H1 (cell line): Measurements from ENCODE around the gene TMEM245. TPM values are rescaled to one million over a fixed set of nuclear protein-coding genes. Genes with fewer than 3 reads are reported as not detected.

Source experiments
- CTCF ChIA-PET: fragments of 300-600 bp; sonication (Branson Sonifier 250); formaldehyde crosslinking; loops from one replicate; lab custom pipeline; 2021; ENCODE audit not compliant: partially characterized antibody; lab: Charles Lee
- POLR2A ChIA-PET: fragments of 300-600 bp; sonication (Branson Sonifier 250); formaldehyde crosslinking; loops from one replicate; lab custom pipeline; 2021; ENCODE audit warnings: inconsistent platforms; ENCODE audit not compliant: partially characterized antibody; lab: Charles Lee
- DNase-seq, 2 experiments: peaks; one replicate each; pipeline versions ENCODE4 v3.0.0 to v3.0.0-alpha.2; 2010 to 2022; ENCODE audit warnings: low spot score in 2 of 2, low read depth in 1 of 2, mixed read lengths in 1 of 2
- FAIRE-seq: peaks from 2 replicates; lab custom pipeline; 2011; peaks lifted over from hg19 to GRCh38; lab: Jason Lieb, UNC
- H2AFZ ChIP-seq: 2 replicates; pipeline ENCODE4 v1.8.1; 2012; ENCODE audit warnings: low read length, inconsistent platforms
- H2AK5ac ChIP-seq: 2 replicates; pipeline ENCODE4 v1.6.1; 2013; ENCODE audit warnings: low read depth, low read length
- H2BK120ac ChIP-seq: replicated peaks from 2 replicates; pipeline ENCODE3; 2013; ENCODE audit warnings: low read depth, low read length, inconsistent platforms
- H2BK12ac ChIP-seq: 2 replicates; pipeline ENCODE4 v1.6.1; 2013; ENCODE audit warnings: low read depth, low read length
- H2BK15ac ChIP-seq: 2 replicates; pipeline ENCODE4 v1.6.1; 2013; ENCODE audit warnings: low read length
- H2BK20ac ChIP-seq: 2 replicates; pipeline ENCODE4 v1.6.1; 2013; ENCODE audit warnings: low read length
- H2BK5ac ChIP-seq: 2 replicates; pipeline ENCODE4 v1.6.1; 2013; ENCODE audit warnings: low read depth, low read length
- H3K14ac ChIP-seq: 2 replicates; pipeline ENCODE4 v1.6.1; 2013; ENCODE audit warnings: inconsistent platforms; ENCODE audit not compliant: insufficient read length
- H3K18ac ChIP-seq: 2 replicates; pipeline ENCODE4 v1.6.1; 2013; ENCODE audit warnings: low read length; ENCODE audit errors: extremely low read depth
- H3K23ac ChIP-seq: 2 replicates; pipeline ENCODE4 v1.6.1; 2013; ENCODE audit warnings: inconsistent platforms; ENCODE audit not compliant: insufficient read length
- H3K23me2 ChIP-seq: 2 replicates; pipeline ENCODE4 v1.6.1; 2013; ENCODE audit warnings: low read depth, low read length
- H3K27ac ChIP-seq: 2 replicates; pipeline ENCODE4 v1.6.1; 2011; ENCODE audit warnings: low read depth, low read length, inconsistent platforms
- H3K27me3 ChIP-seq, 4 experiments: replicated peaks in 1 of 4; 1 replicate in 1 of 4; 2 replicates in 3 of 4; pipeline versions ENCODE4 v1.6.1 to v1.8.1; 2011 to 2013; ENCODE audit warnings: low read length in 3 of 4, mild to moderate bottlenecking in 3 of 4, inconsistent platforms in 2 of 4, mixed read lengths in 2 of 4, moderate library complexity in 1 of 4; ENCODE audit not compliant: control insufficient read depth in 3 of 4, insufficient read depth in 3 of 4; ENCODE audit errors: extremely low read depth in 1 of 4
- H3K36me3 ChIP-seq, 4 experiments: 2 replicates each; pipeline versions ENCODE4 v1.6.1 to v1.8.1; 2011 to 2013; ENCODE audit warnings: mild to moderate bottlenecking in 4 of 4, low read length in 3 of 4, moderate library complexity in 2 of 4, control low read depth in 1 of 4, inconsistent platforms in 1 of 4; ENCODE audit not compliant: insufficient read depth in 4 of 4, control insufficient read depth in 2 of 4
- H3K4ac ChIP-seq: replicated peaks from 2 replicates; pipeline ENCODE3; 2013; ENCODE audit warnings: low read length, low read depth, mixed read lengths, inconsistent platforms; ENCODE audit not compliant: insufficient read length
- H3K4me1 ChIP-seq, 4 experiments: replicated peaks in 1 of 4; 1 replicate in 1 of 4; 2 replicates in 3 of 4; pipeline versions ENCODE4 v1.6.1 to v1.8.1; 2011 to 2013; ENCODE audit warnings: low read length in 3 of 4, inconsistent platforms in 2 of 4, mixed read lengths in 1 of 4; ENCODE audit not compliant: insufficient read depth in 4 of 4, control insufficient read depth in 3 of 4
- H3K4me2 ChIP-seq, 2 experiments: 2 replicates each; pipeline versions ENCODE4 v1.6.1 to v1.8.1; 2011 to 2013; ENCODE audit warnings: low read depth in 2 of 2, low read length in 2 of 2, control low read depth in 1 of 2, inconsistent platforms in 1 of 2, mild to moderate bottlenecking in 1 of 2; ENCODE audit not compliant: insufficient read depth in 1 of 2
- H3K4me3 ChIP-seq, 4 experiments: fragments of 200-600, 300-600 bp in 1 of 4; sonication (generic), shearing (Covaris generic), sonication (Bioruptor Twin) in 1 of 4; 2 replicates each; pipeline versions ENCODE4 v1.5.1 to v1.8.1; 2011 to 2016; ENCODE audit warnings: low read length in 4 of 4, low read depth in 3 of 4, control low read depth in 2 of 4, inconsistent platforms in 2 of 4, mild to moderate bottlenecking in 2 of 4, mixed read lengths in 1 of 4, moderate library complexity in 1 of 4; ENCODE audit not compliant: insufficient read depth in 2 of 4; ENCODE audit errors: extremely low read depth in 1 of 4
- H3K56ac ChIP-seq: replicated peaks from 2 replicates; pipeline ENCODE3; 2013; ENCODE audit warnings: low read depth, mild to moderate bottlenecking, mixed read lengths, low read length, inconsistent platforms; ENCODE audit not compliant: insufficient read length
- H3K79me1 ChIP-seq: 2 replicates; pipeline ENCODE4 v1.6.1; 2013; ENCODE audit warnings: low read depth, low read length, control low read depth
- H3K79me2 ChIP-seq, 2 experiments: 2 replicates each; pipeline versions ENCODE4 v1.6.1 to v1.8.1; 2012 to 2013; ENCODE audit warnings: low read length in 2 of 2, mild to moderate bottlenecking in 2 of 2, inconsistent platforms in 1 of 2; ENCODE audit not compliant: insufficient read depth in 2 of 2, control insufficient read depth in 1 of 2
- H3K9ac ChIP-seq, 4 experiments: replicated peaks in 1 of 4; 1 replicate in 1 of 4; 2 replicates in 3 of 4; pipeline versions ENCODE4 v1.6.1 to v1.8.1; 2011 to 2013; ENCODE audit warnings: low read depth in 3 of 4, low read length in 3 of 4, control low read depth in 2 of 4, mild to moderate bottlenecking in 2 of 4, moderate library complexity in 2 of 4, inconsistent platforms in 1 of 4; ENCODE audit errors: extremely low read depth in 1 of 4
- H3K9me3 ChIP-seq, 2 experiments: 2 replicates each; pipeline versions ENCODE4 v1.6.1 to v1.8.1; 2012 to 2013; ENCODE audit warnings: mild to moderate bottlenecking in 2 of 2, moderate library complexity in 2 of 2, control low read depth in 1 of 2, inconsistent platforms in 1 of 2, low read depth in 1 of 2, low read length in 1 of 2, mixed read lengths in 1 of 2; ENCODE audit not compliant: insufficient read depth in 2 of 2
- H4K20me1 ChIP-seq, 2 experiments: replicated peaks in 1 of 2; 2 replicates each; pipeline versions ENCODE3 to v1.8.1; 2011 to 2013; ENCODE audit warnings: inconsistent platforms in 2 of 2, low read length in 2 of 2, mild to moderate bottlenecking in 1 of 2; ENCODE audit not compliant: insufficient read depth in 2 of 2, control insufficient read depth in 1 of 2
- H4K5ac ChIP-seq: 2 replicates; pipeline ENCODE4 v1.6.1; 2013; ENCODE audit warnings: low read length, low read depth, mixed read lengths, inconsistent platforms; ENCODE audit not compliant: insufficient read length
- H4K8ac ChIP-seq: 2 replicates; pipeline ENCODE4 v1.8.0; 2013; ENCODE audit warnings: mild to moderate bottlenecking, moderate library complexity, low read length, inconsistent platforms; ENCODE audit not compliant: insufficient read depth; ENCODE audit errors: extremely low read depth
- H4K91ac ChIP-seq: replicated peaks from 2 replicates; pipeline ENCODE3; 2013; ENCODE audit warnings: low read length, mixed read lengths, inconsistent platforms; ENCODE audit not compliant: insufficient read length
- CBX5 ChIP-seq: fragments of 300-800, 300-1000 bp; sonication (generic); IDR thresholded peaks from 2 replicates; pipeline ENCODE4 v1.7.1; 2016; ENCODE audit warnings: antibody characterized with exemption, low read length, low read depth
- GTF2F1 ChIP-seq: IDR thresholded peaks from 2 replicates; pipeline ENCODE4 v1.6.1; 2012; ENCODE audit warnings: low read depth, low read length, improper control_type of control experiment, borderline replicate concordance
- HDAC6 ChIP-seq: IDR thresholded peaks from one replicate; pipeline ENCODE4 v1.7.1; 2012; ENCODE audit warnings: low read depth, mild to moderate bottlenecking, inconsistent platforms, low read length, moderate library complexity
- KDM4A ChIP-seq: IDR thresholded peaks from one replicate; pipeline ENCODE4 v1.7.1; 2012; ENCODE audit warnings: low read depth, mild to moderate bottlenecking, moderate library complexity, low read length, inconsistent platforms; ENCODE audit not compliant: severe bottlenecking
- RAD21 ChIP-seq, 2 experiments: IDR thresholded peaks in 1 of 2; conservative IDR thresholded peaks in 1 of 2; 2 replicates each; pipeline ENCODE4 v1.6.1; 2011; ENCODE audit warnings: low read depth in 2 of 2, low read length in 2 of 2, improper control_type of control experiment in 1 of 2, inconsistent platforms in 1 of 2, mild to moderate bottlenecking in 1 of 2, moderate library complexity in 1 of 2
- RFX5 ChIP-seq: IDR thresholded peaks from 2 replicates; pipeline ENCODE4 v1.6.1; 2011; ENCODE audit warnings: low read depth, low read length, improper control_type of control experiment, borderline replicate concordance
- SAP30 ChIP-seq: fragments of 300-600 bp; sonication (generic); IDR thresholded peaks from 2 replicates; pipeline ENCODE4 v1.7.1; 2012; ENCODE audit warnings: low read length, moderate library complexity, mild to moderate bottlenecking, inconsistent platforms; ENCODE audit not compliant: insufficient read depth, insufficient replicate concordance
- SIX5 ChIP-seq: IDR thresholded peaks from 2 replicates; pipeline ENCODE4 v1.6.1; 2011; ENCODE audit warnings: mild to moderate bottlenecking, low read depth, low read length
- SP4 ChIP-seq: IDR thresholded peaks from 2 replicates; pipeline ENCODE4 v1.6.1; 2012; ENCODE audit warnings: low read length, inconsistent platforms
- WGBS, 2 experiments: shearing (Covaris generic) in 1 of 2; methylation state at CpG; one replicate each; pipeline versions ENCODE4 v1.1.6 to v1.1.7; 2013 to 2015; ENCODE audit warnings: low lambda C conversion rate in 2 of 2, mixed read lengths in 2 of 2, inconsistent platforms in 1 of 2, low coverage in 1 of 2, missing lambda C conversion rate in 1 of 2; ENCODE audit not compliant: insufficient replicate concordance in 2 of 2, insufficient coverage in 1 of 2, insufficient read length in 1 of 2; ENCODE audit errors: extremely low coverage in 1 of 2, missing lambda C conversion rate in 1 of 2; 5-methylcytosine and 5-hydroxymethylcytosine counted together
- polyA plus RNA-seq, 7 experiments: library from polyadenylated mRNA; depleted of rRNA in 3 of 7; stranded (reverse) in 5 of 7; unstranded in 2 of 7; fragments of >200 nt in 5 of 7; fragments of 200-250 nt in 2 of 7; gene quantifications; 1 replicate in 5 of 7; 2 replicates in 1 of 7; 4 replicates in 1 of 7; pipeline versions ENCODE4 v1.2.1 to v1.2.3, GENCODE V29; 2011 to 2013; ENCODE audit warnings: missing spikeins in 2 of 7, mixed read lengths in 2 of 7
- total RNA-seq: library from RNA; stranded (reverse); fragmentation: NEBNext Ultra II Directional; extraction: Animal tissue kit (Norgen Biotek cat#: 25700); gene quantifications from 2 replicates; pipeline ENCODE4 v1.2.1, GENCODE V29; 2021
- TF ChIP-seq, protein P1 (sequence below): IDR thresholded peaks from 2 replicates; pipeline ENCODE4 v1.6.1; 2012; ENCODE audit warnings: inconsistent platforms
- TF ChIP-seq, protein P2 (sequence below): IDR thresholded peaks from 2 replicates; pipeline ENCODE4 v1.6.1; 2012; ENCODE audit warnings: low read length, inconsistent platforms

TMEM245 gene
- total and polyA plus RNA-seq, 2 of the 8 experiments (the other 6 are each of a cell fraction or from before 2014, with no cell fraction given): 44.3 to 45.8 TPM

DNA sequence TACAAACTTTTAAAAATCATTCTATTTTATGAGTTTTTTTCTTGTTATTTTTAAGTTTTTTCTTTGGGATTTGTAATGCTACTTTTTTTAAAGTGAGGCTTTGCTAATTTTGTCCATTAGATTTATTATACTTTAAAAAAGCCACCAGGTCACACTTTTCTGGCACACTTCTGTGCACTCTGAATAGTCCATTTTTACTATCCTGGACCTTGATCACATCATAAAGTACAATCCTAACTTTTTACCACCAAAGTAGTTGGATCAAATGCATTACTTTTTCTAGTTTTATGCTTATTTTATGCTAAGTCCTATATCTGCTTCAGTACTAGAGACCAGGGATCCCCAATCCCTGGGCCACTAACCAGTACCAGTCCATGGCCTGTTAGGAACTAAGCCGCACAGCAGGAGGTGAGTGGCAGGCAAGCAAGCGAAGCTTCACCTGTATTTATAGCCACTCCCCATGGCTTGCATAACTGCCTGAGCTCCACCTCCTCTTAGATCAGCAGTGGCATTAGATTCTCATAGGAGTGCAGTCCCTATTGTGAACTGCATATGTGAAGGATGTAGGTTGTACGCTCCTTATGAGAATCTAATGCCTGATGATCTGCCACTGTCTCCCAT lies 31.3 kb upstream of the TMEM245 start:
- Histone ChIP-seq H3K4me3 (no peak overlapping the region), H3K23me2 (no peaks in the 10 kb centered on the region), H4K5ac (no peak overlapping the region), H3K14ac (no peak overlapping the region), H3K4ac (no peak overlapping the region), H2BK15ac (no peak overlapping the region), H2BK12ac (no peak overlapping the region), H3K27ac (no peak overlapping the region), H3K36me3 (no peaks in the 10 kb centered on the region), H4K8ac (no peak overlapping the region), H2BK5ac (no peak overlapping the region), H4K91ac (no peak overlapping the region), H4K20me1 (no peaks in the 10 kb centered on the region), H3K9me3 (peaks cover 14 to 16% of the 10 kb centered on the region in 2 experiments), H3K9ac (no peak overlapping the region), H3K79me2 (no peaks in the 10 kb centered on the region), H3K18ac (no peak overlapping the region), H3K23ac (no peak overlapping the region), H3K4me1 (no peaks in the 10 kb centered on the region), H2AK5ac (no peak overlapping the region), H2AFZ (no peak overlapping the region), H3K4me2 (no peak overlapping the region), H2BK120ac (no peak overlapping the region), H2BK20ac (no peak overlapping the region), H3K27me3 (0 out of 7 replicates have a peak, but pooled peaks cover 0 to 2% (median 0%) of the 10 kb centered on the region in 4 experiments), H3K56ac (no peak overlapping the region), H3K79me1 (no peaks in the 10 kb centered on the region)
- FAIRE-seq: no peak
- DNase-seq: no peak
- WGBS, 2 experiments: 79% methylated on average over 3 of the region's 3 CpGs; no CpG with 5 or more reads in 1 of the 2 experiments
- ChIA-PET POLR2A (no interaction called here), CTCF (interaction anchor here (1.0 to 1.3 kb wide), 3 partner anchors 26 to 304 kb away, joined by 3 to 4 read pairs (median 3); no protein-coding TSS in a partner anchor)
- no peak for TF ChIP-seq SIX5
- TF ChIP-seq RAD21 (IDR thresholded peaks at IDR 0.05 in 1 of 2, conservative IDR thresholded peaks at IDR 0.05 in 1 of 2; ENCODE audit: low read depth in 2 of 2, low read length in 2 of 2): no peak
- TF ChIP-seq, protein P1, sequence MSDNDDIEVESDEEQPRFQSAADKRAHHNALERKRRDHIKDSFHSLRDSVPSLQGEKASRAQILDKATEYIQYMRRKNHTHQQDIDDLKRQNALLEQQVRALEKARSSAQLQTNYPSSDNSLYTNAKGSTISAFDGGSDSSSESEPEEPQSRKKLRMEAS: no peak
- TF ChIP-seq, protein P2, sequence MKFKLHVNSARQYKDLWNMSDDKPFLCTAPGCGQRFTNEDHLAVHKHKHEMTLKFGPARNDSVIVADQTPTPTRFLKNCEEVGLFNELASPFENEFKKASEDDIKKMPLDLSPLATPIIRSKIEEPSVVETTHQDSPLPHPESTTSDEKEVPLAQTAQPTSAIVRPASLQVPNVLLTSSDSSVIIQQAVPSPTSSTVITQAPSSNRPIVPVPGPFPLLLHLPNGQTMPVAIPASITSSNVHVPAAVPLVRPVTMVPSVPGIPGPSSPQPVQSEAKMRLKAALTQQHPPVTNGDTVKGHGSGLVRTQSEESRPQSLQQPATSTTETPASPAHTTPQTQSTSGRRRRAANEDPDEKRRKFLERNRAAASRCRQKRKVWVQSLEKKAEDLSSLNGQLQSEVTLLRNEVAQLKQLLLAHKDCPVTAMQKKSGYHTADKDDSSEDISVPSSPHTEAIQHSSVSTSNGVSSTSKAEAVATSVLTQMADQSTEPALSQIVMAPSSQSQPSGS: no peak
- no peak for TF ChIP-seq KDM4A
- no peak for TF ChIP-seq SP4
- no peak for TF ChIP-seq GTF2F1
- TF ChIP-seq CBX5: no peak
- no peak for TF ChIP-seq HDAC6
- TF ChIP-seq RFX5: no peak
- TF ChIP-seq SAP30: no peak
